HG03095 (cell line): Measurements from ENCODE around the gene MICU2.

ENCODE experiments used
- ATAC-seq: cut with Tn5 transposase; IDR thresholded peaks from one replicate; pipeline ENCODE4 v1.9.1; 2021; ENCODE audit warnings: moderate library complexity; ENCODE audit not compliant: unreplicated experiment

Gene MICU2

GRCh38 chr13:21603531-21604448 lies at the start of gene MICU2:
MICU2 (minus strand) TSS chr13:21604170; CDS start chr13:21604148, 22 bp downstream.
- peak; percentile 95 for ATAC-seq

- no peak for ATAC-seq
These were observed 37.7 kb upstream of the MICU2 start for GRCh38 chr13:21641629-21642028.

GRCh38 chr13:21639561-21639960 lies 35.6 kb upstream of the MICU2 start:
- no peak for ATAC-seq

GRCh38 chr13:21638319-21639282 lies 34.6 kb upstream of the MICU2 start:
- ATAC-seq: no peak

- no peak for ATAC-seq
These were observed 33.3 kb upstream of the MICU2 start for GRCh38 chr13:21637296-21637695.

GRCh38 chr13:21636656-21637055 lies 32.7 kb upstream of the MICU2 start:
- no peak for ATAC-seq

GRCh38 chr13:21632196-21632595 lies 28.2 kb upstream of the MICU2 start:
- ATAC-seq: no peak

- ATAC-seq: no peak
These were observed 21.4 kb upstream of the MICU2 start for GRCh38 chr13:21625366-21625765.

- ATAC-seq: no peak
These were observed 16.9 kb upstream of the MICU2 start for GRCh38 chr13:21620861-21621260.

GRCh38 chr13:21619633-21620220 lies 15.8 kb upstream of the MICU2 start:
- ATAC-seq: no peak

GRCh38 chr13:21616880-21617279 lies 12.9 kb upstream of the MICU2 start:
- no peak for ATAC-seq

GRCh38 chr13:21616205-21616866 lies 12.4 kb upstream of the MICU2 start:
- ATAC-seq: no peak

- ATAC-seq: no peak
These were observed 11.5 kb upstream of the MICU2 start for GRCh38 chr13:21615427-21615826.

GRCh38 chr13:21613791-21614190 lies 9.8 kb upstream of the MICU2 start:
- no peak for ATAC-seq

- no peak for ATAC-seq
These were observed 7.4 kb upstream of the MICU2 start for GRCh38 chr13:21611385-21611784.

GRCh38 chr13:21610687-21611086 lies 6.7 kb upstream of the MICU2 start:
- ATAC-seq: no peak

- ATAC-seq: no peak
These were observed 5.0 kb upstream of the MICU2 start for GRCh38 chr13:21608961-21609360.

GRCh38 chr13:21606796-21607195 lies 2.8 kb upstream of the MICU2 start:
- ATAC-seq: no peak

- no peak for ATAC-seq
These were observed 2.3 kb upstream of the MICU2 start for GRCh38 chr13:21606251-21606650.

- no peak for ATAC-seq
These were observed 7.2 kb downstream of the MICU2 start for GRCh38 chr13:21596722-21597121.

- ATAC-seq: peak; percentile 45
These were observed 8.5 kb downstream of the MICU2 start for GRCh38 chr13:21595546-21595822.
